ENCODE results near the gene KIAA1217.

The KIAA1217 gene

GRCh38 chr10:24208661-24209431, at the start of gene KIAA1217:
Gene KIAA1217, plus strand, starts transcription at chr10:24209138. Its CDS starts 56 bp downstream, at chr10:24209194.
- Histone ChIP-seq H2AFZ (ENCODE audit: low read depth, low read length, severe bottlenecking) (no peak within 1 kb of the TSS), H3K9ac (ENCODE audit: low read length) (no peak within 1 kb of the TSS), H3K4me3 (ENCODE audit: insufficient read depth, low read length, poor library complexity, severe bottlenecking) (no peak within 1 kb of the TSS), H3K9me2 (replicated peaks; ENCODE audit: insufficient read depth, low read length) (no peaks in the 10 kb centered on the region), H3K9me3 (ENCODE audit: insufficient read depth, low read length) (no peaks in the 10 kb centered on the region), H3K79me2 (ENCODE audit: insufficient read depth, low read length) (no peaks in the 10 kb centered on the region), H3K27me3 (ENCODE audit: low read length) (no peaks in the 10 kb centered on the region), H3F3A (ENCODE audit: insufficient read depth) (no peaks in the 10 kb centered on the region), H3K27ac (ENCODE audit: low read depth, low read length) (no peak within 1 kb of the TSS), H3K36me3 (ENCODE audit: low read length) (no peaks in the 10 kb centered on the region), H3K4me2 (ENCODE audit: low read depth, low read length, poor library complexity, severe bottlenecking) (no peak within 1 kb of the TSS), H4K20me1 (ENCODE audit: low read depth, low read length) (no peaks in the 10 kb centered on the region)
- TF ChIP-seq CTCF (IDR thresholded peaks at IDR 0.05; ENCODE audit: insufficient read depth, low read length, poor library complexity, severe bottlenecking), result no peak
- TF ChIP-seq EZH2phosphoT487 (conservative IDR thresholded peaks at IDR 0.05; ENCODE audit: low read length), result no peak

- Histone ChIP-seq H3K4me2 (ENCODE audit: low read depth, low read length, poor library complexity, severe bottlenecking) (no peak overlapping the region), H3F3A (ENCODE audit: insufficient read depth) (no peaks in the 10 kb centered on the region), H3K27ac (ENCODE audit: low read depth, low read length) (no peak overlapping the region), H3K9ac (ENCODE audit: low read length) (no peak overlapping the region), H3K36me3 (ENCODE audit: low read length) (no peaks in the 10 kb centered on the region), H3K4me3 (ENCODE audit: insufficient read depth, low read length, poor library complexity, severe bottlenecking) (no peak overlapping the region), H2AFZ (ENCODE audit: low read depth, low read length, severe bottlenecking) (no peak overlapping the region), H3K9me2 (replicated peaks; ENCODE audit: insufficient read depth, low read length) (no peaks in the 10 kb centered on the region), H3K27me3 (ENCODE audit: low read length) (no peaks in the 10 kb centered on the region), H3K9me3 (ENCODE audit: insufficient read depth, low read length) (peaks cover 6% of the 10 kb centered on the region; the same call in 1 of the 2 replicates), H3K79me2 (ENCODE audit: insufficient read depth, low read length) (no peaks in the 10 kb centered on the region), H4K20me1 (ENCODE audit: low read depth, low read length) (no peaks in the 10 kb centered on the region)
- TF ChIP-seq CTCF (IDR thresholded peaks at IDR 0.05; ENCODE audit: insufficient read depth, low read length, poor library complexity, severe bottlenecking), result no peak
- no peak for TF ChIP-seq EZH2phosphoT487 (conservative IDR thresholded peaks at IDR 0.05; ENCODE audit: low read length)
Observed at GRCh38 chr10:24162206-24162985, 46.5 kb upstream of the KIAA1217 start.

- no peaks in the 10 kb centered on the region for H3K9me3 ChIP-seq (ENCODE audit: insufficient read depth, low read length)
- H3K36me3 ChIP-seq (ENCODE audit: low read length), result no peaks in the 10 kb centered on the region
- no peaks in the 10 kb centered on the region for H4K20me1 ChIP-seq (ENCODE audit: low read depth, low read length)
- H3K27ac ChIP-seq (ENCODE audit: low read depth, low read length), result no peak overlapping the region
- no peak overlapping the region for H3K9ac ChIP-seq (ENCODE audit: low read length)
- no peak overlapping the region for H3K4me3 ChIP-seq (ENCODE audit: insufficient read depth, low read length, poor library complexity, severe bottlenecking)
- no peak for TF ChIP-seq CTCF (IDR thresholded peaks at IDR 0.05; ENCODE audit: insufficient read depth, low read length, poor library complexity, severe bottlenecking)
- TF ChIP-seq EZH2phosphoT487 (conservative IDR thresholded peaks at IDR 0.05; ENCODE audit: low read length), result no peak
- no peaks in the 10 kb centered on the region for H3K79me2 ChIP-seq (ENCODE audit: insufficient read depth, low read length)
- no peaks in the 10 kb centered on the region for H3K27me3 ChIP-seq (ENCODE audit: low read length)
- no peaks in the 10 kb centered on the region for H3F3A ChIP-seq (ENCODE audit: insufficient read depth)
- H2AFZ ChIP-seq (ENCODE audit: low read depth, low read length, severe bottlenecking), result no peak overlapping the region
- no peaks in the 10 kb centered on the region for H3K9me2 ChIP-seq (replicated peaks; ENCODE audit: insufficient read depth, low read length)
- no peak overlapping the region for H3K4me2 ChIP-seq (ENCODE audit: low read depth, low read length, poor library complexity, severe bottlenecking)
Observed at GRCh38 chr10:24163485-24163884, 45.5 kb upstream of the KIAA1217 start.
